NCI-H2196 treated with DMSO at 0.1 percent for 48 hours (cell line): ENCODE data around the gene NOM1.
"Not testable (repeated sequence)": the region's sequence is repeated elsewhere in the genome, so short reads cannot be mapped to it uniquely, and the experiment has no call there.

Experiments
- DNase-seq: peaks from one replicate; lab custom pipeline; 2025; ENCODE audit not compliant: unreplicated experiment; lab: John Stamatoyannopoulos, UW

Gene NOM1, protein sequence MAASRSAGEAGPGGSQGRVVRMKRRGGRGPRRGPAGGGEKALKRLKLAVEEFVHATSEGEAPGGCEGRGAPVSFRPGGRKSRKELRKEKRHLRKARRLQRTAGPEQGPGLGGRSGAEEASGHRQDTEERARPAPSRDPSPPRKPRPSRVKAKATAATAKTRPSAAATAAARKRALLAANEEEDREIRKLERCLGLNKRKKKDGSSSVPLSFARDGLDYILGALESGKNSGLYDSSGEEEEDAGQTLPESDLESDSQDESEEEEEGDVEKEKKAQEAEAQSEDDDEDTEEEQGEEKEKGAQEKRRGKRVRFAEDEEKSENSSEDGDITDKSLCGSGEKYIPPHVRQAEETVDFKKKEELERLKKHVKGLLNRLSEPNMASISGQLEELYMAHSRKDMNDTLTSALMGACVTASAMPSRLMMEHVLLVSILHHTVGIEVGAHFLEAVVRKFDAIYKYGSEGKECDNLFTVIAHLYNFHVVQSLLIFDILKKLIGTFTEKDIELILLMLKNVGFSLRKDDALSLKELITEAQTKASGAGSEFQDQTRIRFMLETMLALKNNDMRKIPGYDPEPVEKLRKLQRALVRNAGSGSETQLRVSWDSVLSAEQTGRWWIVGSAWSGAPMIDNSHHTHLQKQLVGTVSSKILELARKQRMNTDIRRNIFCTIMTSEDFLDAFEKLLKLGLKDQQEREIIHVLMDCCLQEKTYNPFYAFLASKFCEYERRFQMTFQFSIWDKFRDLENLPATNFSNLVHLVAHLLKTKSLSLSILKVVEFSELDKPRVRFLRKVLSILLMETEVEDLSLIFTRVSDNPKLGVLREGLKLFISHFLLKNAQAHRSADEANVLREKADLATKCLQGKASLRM

DNA sequence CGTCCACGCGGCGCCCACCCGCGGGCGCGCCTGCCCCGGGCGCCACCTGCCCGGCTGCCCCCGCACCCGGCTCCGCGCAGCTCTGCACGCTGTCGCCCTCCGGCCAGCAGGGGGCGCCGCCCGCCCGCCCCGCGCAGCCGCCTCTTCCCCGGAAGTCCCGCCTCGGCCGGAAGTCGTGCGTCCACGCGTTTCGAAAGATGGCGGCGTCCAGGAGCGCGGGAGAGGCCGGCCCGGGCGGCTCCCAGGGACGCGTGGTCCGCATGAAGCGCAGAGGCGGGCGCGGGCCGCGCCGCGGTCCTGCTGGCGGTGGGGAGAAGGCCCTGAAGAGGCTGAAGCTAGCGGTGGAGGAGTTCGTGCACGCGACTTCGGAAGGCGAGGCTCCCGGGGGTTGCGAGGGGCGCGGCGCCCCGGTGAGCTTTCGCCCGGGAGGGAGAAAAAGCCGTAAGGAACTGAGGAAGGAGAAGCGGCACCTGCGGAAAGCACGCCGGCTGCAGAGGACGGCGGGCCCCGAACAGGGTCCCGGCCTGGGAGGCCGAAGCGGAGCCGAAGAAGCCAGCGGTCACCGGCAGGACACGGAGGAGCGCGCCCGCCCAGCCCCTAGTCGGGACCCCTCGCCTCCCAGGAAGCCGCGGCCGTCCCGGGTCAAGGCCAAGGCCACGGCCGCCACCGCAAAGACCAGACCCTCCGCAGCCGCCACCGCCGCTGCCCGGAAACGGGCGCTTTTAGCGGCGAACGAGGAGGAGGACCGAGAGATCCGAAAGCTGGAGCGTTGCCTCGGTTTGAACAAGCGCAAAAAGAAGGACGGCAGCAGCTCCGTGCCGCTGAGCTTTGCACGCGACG is at the start of gene NOM1:
Gene NOM1 (plus strand): TSS at position 172 of the 840 bp plus-strand sequence. CDS start 26 bp downstream, at position 198.
- peak; percentile 34 for DNase-seq

DNA sequence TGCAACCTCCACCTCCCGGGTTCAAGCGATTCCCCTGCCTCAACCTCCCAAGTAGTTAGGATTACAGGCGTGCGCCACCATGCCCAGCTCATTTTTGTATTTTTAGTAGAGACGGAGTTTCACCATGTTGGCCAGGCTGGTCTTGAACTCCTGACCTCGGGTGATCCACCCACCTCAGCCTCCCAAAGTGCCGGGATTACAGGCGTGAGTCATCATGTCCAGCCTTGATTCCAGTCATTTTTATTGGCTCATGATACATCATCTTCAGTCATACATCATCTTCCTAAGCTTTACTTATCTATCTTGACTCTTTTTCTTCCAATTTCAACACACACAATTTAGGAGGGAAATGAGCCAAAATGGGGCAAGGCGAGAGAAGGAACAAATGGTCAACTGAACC is 49.4 kb upstream of the NOM1 start:
- DNase-seq: not testable (repeated sequence)

DNA sequence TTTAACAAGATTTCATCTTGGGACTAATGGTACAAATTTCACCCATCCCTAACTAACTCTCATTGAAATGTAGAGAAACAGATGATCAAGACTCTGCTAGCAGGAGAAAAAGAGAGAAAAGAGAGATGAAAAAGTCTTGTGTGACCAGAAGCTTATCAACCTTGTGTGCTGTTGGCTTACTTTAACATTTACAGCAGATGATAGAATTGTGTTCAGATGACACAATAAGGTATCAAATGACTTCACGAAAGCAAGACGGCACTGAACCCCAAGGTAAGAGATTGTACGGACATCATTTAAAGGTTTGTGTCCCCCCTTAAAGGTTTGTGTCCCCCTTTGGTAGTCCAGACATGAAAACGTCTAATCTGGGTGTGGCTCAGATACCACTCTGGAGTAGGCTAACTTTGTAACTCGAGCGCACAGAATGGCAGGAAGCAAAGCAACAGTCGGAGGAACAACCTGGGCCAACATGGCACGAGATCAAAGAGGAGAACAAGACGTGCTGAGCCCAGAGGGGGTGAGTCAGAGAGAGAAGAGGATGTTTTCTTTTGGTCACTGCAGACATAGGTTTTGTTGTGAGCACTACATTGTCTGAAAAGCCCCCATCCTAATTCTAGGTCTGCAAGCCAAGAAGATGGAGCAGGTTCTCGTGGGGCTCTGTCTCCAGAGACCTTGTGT is 46.1 kb upstream of the NOM1 start:
- peak; percentile 36 for DNase-seq

DNA sequence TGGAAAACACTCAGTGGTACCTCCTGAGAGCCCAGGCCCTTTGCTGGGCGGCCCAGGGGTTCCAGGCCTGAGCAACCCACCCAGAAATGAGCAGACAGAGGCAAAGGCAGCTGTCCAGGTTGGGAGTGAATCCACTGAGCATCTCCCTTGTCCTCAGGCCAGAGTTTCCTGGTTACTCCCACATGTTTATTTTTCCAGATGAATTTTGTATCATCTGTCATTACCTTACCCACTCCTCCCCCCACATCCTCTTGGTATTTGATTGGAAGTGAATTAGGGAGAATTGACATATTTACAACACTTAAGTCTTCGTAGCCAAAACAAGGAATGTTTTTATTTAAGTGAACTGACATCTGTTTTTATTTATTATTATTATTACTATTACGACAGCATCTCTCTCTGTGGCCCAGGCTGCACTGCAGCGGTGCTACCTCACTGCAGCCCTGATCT is 43.3 kb upstream of the NOM1 start:
- no peak for DNase-seq

DNA sequence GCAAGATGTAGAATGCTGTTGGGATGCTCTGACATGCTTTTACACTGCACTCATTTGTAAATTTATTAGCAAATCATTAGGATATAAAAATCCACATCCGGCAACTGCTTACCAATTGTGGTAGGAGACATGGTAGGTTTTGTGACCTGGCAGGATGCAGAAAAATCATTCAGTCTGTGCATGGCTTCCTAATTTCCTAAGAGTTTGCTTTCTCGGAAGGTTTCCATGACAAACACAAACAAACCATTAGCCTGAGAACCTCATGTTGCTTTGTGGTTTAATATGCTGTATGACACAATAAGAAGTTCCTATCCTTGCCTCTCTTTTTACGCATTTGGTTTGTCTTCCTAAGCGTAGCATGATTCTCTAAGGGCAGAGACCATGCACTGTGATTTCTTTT is 41.9 kb upstream of the NOM1 start:
- DNase-seq: no peak

DNA sequence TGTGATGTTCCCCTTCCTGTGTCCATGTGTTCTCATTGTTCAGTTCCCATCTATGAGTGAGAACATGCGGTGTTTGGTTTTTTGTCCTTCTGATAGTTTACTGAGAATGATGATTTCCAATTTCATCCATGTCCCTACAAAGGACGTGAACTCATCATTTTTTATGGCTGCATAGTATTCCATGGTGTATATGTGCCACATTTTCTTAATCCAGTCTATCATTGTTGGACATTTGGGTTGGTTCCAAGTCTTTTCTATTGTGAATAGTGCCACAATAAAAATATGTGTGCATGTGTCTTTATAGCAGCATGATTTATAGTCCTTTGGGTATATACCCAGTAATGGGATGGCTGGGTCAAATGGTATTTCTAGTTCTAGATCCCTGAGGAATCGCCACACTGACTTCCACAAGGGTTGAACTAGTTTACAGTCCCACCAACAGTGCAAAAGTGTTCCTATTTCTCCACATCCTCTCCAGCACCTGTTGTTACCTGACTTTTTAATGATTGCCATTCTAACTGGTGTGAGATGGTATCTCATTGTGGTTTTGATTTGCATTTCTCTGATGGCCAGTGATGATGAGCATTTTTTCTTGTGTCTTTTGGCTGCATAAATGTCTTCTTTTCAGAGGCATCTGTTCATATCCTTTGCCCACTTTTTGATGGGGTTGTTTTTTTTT is 39.8 kb upstream of the NOM1 start:
- DNase-seq: not testable (repeated sequence)

DNA sequence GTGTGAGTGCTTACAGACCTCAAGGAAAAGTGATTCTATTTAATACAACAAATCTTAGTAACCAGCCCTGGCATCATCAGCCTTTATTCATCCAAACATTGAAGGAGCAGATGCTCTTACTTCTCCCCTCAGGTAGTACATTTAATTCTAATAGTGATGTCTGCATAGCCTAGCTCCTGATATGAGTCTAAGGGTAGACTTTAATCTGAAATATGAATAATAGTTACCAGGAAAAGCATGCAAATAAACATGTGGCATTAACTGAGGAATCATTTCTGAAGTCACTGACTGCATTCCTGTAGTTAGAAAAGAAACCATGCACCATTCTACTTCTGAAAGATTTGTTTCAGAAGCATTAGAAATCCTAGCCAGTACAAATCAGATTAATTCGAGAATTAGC is 30.9 kb upstream of the NOM1 start:
- no peak for DNase-seq

DNA sequence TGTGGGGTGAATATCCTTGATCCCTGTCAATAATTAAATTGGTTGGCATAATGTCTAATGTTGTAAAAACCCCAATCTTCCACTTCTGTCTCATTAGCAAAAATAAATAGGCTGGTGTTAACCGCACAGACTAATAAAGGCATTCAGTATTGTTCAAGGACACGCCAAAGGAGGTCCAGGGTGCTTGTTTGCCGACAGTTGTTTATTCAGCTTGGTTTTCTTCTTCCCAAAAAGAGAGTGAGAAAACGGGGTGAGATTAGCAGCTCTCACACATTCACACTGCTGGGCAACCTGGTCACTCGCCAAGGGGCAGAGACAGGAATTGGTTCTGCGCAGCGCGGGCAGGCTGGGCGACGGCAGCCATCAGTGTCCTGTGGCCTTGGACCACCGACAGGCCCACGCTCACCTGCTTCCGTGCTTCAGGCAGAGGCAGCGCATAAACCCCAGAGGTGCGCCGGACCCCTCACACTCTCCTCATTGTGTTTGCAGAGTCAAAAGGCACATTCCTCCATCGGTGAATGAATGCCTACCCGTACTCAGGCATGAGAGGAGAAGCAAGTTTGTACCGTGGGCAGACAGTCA is 30.3 kb upstream of the NOM1 start:
- no peak for DNase-seq

DNA sequence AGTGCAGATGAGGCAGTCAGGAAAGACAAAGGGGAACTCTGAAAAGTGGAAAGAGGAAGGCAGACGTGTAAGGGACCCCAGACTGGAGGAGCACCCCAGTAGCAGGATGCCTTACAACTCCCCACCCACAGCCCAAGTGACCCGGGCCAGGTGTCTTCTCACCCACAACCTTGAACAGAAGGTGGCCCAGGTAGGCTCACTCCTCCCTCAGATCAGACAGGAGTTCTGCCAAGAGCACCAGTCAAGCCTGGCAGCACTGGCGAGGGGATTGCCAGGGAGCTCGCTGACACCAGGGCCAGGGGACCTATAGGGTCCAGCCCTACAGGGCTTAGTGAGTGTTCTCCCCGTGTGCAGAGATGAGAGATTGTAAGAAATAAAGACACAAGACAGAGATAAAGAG is 29.4 kb upstream of the NOM1 start:
- no peak for DNase-seq

DNA sequence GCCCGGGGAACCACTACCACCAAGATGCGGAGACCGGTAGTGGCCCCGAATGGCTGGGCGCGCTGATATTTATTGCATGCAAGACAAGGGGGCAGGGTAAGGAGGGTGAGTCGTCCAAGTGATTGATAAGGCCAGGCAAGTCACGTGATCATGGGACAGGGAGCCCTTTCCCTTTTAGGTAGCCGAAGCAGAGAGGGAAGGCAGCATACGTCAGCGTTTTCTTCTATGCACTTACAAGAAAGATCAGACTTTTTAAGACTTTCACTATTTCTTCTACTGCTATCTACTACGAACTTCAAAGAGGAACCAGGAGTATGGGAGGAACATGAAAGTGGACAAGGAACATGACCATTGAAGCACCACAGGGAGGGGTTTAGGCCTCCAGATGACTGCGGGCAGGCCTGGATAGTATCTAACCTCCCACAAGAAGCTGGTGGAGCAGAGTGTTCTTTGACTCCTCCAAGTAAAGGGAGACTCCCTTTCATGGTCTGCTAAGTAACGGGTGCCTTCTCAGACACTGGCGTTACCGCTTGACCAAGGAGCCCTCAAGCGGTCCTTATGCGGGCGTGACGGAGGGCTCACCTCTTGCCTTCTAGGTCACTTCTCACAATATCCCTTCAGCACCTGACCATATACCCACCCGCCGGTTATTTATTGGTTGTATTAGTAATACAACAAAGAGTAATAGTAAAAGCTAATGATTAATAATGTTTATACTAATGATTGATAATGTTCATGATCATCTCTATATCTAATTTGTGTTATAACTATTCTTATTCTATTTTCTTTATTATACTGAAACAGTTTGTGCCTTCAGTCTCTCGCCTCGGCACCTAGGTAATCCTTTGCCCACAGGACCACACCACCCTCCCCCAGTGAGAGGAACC is 28.8 kb upstream of the NOM1 start:
- DNase-seq: not testable (repeated sequence)

DNA sequence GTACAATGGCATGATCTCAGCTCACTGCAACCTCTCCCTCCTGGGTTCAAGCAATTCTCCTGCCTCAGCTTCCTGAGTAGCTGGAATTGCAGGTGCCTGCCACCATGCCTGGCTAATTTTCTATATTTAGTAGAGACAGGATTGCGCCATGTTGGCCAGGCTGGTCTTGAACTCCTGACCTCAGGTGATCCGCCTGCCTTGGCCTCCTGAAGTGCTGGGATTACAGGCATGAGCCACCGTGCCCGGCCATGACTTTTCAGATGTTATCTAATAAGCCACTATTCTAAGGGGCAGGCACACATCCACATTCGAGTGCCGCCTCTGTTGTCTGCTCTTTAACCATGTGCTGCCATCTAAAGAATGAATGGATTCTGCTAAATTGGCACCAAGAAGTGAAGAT is 27.2 kb upstream of the NOM1 start:
- not testable (repeated sequence) for DNase-seq

DNA sequence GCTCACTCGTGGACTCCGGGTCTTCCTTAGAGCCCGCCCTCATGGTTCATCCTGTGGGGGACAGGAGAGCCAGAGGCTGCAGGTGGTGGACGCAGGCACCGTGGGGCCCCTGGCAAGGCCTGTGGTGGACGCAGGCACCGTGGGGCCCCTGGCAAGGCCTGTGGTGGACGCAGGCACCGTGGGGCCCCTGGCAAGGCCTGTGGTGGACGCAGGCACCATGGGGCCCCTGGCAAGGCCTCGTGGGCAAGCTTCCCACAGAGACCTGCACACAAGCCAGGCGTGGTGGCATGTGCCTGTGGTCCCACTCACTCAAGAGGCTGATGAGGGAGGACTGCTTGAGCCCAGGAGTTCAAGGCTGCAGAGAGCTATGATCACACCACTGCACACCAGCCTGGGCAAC is 23.7 kb upstream of the NOM1 start:
- not testable (repeated sequence) for DNase-seq

DNA sequence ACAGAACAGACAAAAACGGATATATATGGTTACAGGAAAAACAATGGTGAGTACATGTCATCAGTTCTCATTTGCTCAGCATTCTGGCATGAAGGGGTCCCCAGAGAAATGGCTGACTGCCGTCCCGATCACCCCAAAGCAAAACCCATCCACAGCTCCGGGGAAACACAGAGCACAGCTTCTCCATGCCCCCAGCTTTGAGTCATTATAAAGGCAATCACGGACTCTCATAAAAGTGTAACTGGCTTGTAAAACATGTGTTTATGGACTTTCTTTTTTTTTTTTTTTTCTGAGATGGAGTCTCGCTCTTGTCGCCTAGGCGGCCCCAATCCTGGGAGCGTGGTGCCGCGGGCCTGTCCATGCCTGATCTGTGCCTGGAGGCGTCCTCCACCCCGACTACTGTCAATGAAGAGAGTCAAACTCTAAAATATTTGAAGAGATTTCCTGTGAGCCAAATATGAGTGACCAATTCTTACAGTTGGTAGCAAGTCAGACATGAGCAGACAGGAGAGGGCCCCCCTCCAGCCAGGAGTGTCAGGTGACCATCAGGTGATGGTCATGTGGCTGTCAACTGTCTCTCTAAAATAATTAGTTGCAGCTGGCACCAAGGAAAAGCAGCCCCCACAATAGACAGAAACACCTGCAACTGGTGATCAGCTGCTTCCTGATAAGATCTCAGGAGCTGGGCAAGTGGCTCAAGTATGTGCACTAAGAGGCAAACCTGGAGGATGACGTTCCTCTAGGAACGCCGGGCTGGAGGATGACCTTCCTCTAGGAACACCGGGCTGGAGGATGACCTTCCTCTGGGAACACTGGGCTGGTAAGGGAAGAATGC is 21.7 kb upstream of the NOM1 start:
- peak; percentile 9 for DNase-seq

DNA sequence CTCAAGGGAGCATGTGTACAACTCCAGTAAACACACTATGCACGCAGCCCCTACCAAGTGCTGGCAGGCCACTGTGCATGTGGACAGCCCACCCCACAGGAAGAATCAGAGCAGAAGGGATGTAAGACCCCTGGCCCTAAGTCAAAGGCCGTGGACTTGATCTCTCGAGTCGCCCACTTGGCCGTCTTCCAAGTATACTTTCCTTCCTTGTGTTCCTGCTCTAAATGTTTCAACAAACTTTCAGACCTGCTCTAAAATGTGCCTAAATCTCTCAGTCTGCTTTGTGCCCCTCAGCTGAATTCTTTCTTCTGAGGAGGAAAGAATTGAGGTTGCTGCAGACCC is 21.1 kb upstream of the NOM1 start:
- DNase-seq: no peak

DNA sequence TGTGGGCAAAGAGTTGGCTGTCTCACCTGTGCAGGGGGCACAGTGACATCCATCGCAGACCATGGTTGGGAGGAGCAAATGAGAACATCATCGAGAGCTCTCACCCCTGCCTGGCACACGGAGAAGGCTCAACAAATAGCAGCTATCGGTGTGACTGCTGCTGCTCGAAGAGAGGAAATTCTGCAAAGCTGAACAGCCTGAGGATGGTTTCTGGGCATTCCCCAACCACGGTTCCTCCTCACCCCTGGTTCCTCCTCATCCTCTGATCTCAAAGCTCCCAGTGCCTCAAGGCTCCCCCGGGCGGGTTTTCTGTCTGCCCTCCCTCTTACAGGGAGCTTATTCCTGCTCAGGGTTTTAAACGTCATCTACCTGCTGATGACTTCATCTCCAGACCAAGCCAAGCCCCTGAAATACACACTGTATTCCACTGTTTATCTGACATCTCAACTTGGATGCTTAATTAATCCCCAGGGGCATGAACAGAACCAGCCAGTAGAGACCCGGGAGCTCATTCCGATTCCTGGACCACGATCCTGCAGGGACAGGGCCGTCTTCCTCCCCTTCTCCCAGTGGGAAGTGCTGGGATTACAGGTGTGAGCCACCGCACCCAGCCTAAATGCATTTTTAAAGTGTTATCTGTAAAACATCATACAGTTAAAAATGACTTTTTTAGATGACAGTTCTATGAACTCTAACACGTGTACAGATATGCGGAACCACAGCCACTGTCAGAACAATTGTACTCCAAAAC is 19.5 kb upstream of the NOM1 start:
- DNase-seq: no peak

DNA sequence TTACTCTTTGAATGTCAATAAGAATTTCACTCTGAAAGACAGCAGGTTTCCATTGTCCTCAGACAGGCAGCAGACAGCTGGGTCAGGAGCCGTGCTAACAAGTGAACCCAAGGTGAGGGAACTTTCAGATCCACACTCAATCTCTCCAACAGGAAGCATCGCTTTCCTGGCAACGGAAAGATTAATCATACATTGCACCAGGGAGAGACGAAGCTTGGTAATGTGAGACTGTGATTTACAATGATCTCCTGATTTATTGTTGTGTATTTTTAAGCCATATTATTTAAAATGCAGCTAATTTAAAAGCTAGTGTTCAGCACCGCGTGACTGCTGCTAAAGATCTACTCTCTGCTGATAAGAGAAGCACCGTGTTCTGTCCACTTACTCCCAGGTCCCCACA is 17.5 kb upstream of the NOM1 start:
- DNase-seq: no peak

DNA sequence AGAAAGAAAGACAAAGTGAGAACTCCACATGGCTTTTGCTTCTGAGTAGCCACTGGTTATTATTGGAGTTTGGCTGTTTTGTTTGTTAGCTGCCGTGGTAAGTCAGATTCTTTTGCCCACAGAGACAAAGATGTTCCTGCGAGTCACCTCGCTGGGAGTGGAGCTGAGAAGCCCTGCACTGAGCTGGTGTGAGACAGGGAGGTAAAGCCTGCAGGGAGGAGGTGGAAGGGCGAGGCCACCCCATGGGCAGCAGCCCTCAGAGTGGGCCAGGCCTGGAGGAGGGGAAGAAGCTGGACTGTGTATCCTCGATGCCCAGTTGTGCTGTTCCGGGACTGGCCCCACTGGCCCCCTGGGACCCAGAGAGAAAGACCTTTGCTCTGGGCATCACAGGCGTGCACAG is 14.3 kb upstream of the NOM1 start:
- no peak for DNase-seq
